ENCODE data around the gene RPLP2.

DNA sequence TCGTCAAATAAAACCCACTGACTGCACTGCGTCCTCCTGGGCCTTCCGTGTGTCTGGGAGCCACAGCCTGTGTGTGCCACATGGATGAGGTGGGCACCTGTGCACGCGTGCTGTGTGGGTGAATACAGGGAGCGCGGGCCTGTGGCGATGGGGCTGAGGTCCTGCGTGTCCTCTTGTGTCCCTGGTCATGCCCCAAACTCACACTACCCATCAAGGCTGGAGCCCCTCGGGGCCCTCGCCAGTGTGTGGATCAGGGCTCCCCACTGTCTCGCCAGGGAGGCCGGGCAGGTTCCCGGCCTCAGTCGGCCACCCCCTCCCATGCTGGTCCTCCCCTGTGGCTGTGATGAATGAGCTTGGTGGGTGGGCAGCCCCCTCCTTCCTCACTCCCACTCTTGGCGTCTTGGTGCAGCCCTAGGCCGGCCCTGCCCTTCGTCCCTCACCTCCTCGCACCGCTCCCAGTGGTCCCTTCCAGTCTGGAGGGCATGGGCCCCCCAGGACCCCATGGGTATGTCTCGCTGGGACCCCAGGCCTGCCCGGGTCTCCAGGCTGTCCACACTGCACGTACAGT, 22.3 kb downstream of the RPLP2 start:
- TF ChIP-seq, protein P1, sequence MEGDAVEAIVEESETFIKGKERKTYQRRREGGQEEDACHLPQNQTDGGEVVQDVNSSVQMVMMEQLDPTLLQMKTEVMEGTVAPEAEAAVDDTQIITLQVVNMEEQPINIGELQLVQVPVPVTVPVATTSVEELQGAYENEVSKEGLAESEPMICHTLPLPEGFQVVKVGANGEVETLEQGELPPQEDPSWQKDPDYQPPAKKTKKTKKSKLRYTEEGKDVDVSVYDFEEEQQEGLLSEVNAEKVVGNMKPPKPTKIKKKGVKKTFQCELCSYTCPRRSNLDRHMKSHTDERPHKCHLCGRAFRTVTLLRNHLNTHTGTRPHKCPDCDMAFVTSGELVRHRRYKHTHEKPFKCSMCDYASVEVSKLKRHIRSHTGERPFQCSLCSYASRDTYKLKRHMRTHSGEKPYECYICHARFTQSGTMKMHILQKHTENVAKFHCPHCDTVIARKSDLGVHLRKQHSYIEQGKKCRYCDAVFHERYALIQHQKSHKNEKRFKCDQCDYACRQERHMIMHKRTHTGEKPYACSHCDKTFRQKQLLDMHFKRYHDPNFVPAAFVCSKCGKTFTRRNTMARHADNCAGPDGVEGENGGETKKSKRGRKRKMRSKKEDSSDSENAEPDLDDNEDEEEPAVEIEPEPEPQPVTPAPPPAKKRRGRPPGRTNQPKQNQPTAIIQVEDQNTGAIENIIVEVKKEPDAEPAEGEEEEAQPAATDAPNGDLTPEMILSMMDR (IDR thresholded peaks at IDR 0.05; ENCODE audit: low read depth, low read length): no peak
- TF ChIP-seq, protein P2, sequence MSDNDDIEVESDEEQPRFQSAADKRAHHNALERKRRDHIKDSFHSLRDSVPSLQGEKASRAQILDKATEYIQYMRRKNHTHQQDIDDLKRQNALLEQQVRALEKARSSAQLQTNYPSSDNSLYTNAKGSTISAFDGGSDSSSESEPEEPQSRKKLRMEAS (IDR thresholded peaks at IDR 0.05; ENCODE audit: low read depth, low read length): no peak

All from NB4 (cell line).